SKM-1 (cell line): ENCODE data around the gene BMP6.
A peak's percentile ranks its signal among the peaks of the same experiment; 100 is the strongest.

ENCODE experiments used
- DNase-seq: peaks from one replicate; lab custom pipeline; 2025; ENCODE audit not compliant: unreplicated experiment; lab: John Stamatoyannopoulos, UW

BMP6 gene

DNA sequence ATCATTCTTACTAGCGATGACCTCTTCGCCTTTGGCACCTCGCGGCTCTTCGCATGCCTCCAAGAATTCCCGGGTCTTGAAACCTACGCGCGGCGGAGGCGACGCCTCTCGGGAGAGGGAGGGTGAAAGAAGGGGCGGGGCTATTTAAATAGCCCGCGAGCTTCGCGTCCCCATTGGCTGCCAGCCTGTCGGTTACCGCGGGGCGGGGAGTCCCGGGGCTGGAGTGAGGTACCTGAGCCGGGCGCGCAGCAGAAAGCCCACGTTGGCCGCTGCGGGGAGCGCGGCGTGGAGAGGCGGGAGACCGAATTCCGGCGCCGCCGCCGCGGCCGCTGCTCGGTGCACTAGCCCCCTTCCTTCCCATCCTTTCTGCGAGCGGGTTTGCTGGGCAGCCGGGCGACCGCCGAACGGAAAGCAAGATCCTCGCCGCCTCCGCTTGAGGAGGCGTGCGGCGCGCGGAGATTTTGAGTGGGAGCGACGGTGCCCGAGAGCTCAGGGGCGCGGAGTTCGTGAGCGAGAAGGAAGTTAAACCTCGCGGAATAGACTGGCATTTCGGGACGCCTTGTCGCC lies at the start of gene BMP6:
Gene BMP6 (plus strand): TSS at position 251 of the 567 bp plus-strand sequence. CDS start 857 bp downstream, outside the sequence.
- no peak for DNase-seq

DNA sequence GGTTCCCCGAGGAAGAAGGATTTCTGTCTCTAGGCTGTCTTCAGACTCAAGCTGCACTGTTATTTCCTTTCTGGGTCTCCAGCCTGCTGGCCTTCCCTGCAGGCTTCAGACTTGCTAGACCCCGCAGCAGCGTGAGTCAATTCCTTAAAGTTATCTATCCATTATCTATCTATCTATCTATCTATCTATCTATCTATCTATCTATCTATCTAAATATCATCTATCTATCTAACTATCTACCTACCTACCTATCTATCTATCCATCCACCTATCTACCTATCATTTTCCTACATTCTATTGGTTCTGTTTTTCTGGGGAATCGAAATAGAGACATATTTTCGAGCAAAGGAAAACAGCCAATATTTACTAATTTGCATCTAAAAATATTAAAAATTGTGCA lies 48.7 kb upstream of the BMP6 start:
- DNase-seq: no peak

DNA sequence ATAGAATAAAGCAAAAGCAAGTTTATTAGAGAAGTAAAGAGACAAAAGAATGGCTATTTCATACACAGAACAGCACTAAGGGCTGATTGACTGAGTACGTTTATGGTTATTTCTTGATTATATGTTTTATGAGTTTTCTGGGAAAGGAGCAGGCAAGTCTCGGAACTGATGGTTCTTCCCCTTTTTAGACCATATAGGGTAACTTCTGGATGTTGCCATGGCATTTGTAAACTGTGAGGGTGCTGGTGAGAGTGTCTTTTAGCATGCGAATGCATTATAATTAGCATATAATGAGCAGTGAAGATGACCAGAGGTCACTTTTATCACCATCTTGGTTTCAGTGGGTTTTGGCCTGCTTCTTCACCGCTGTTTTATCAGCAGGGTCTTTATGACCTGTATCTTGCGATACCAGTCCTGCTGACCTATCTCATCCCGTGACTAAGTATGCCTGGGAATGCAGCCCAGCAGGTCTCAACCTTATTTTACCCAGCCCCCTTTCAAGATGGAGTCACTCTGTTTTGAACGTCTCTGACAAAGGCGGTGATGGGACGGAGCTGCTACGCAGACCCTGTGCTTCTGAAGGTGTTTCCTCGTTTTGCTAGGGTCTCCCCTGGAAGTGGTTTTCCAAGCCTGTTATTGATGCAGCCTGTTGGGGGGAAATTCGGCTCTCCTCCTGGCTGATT lies 45.4 kb upstream of the BMP6 start:
- no peak for DNase-seq

DNA sequence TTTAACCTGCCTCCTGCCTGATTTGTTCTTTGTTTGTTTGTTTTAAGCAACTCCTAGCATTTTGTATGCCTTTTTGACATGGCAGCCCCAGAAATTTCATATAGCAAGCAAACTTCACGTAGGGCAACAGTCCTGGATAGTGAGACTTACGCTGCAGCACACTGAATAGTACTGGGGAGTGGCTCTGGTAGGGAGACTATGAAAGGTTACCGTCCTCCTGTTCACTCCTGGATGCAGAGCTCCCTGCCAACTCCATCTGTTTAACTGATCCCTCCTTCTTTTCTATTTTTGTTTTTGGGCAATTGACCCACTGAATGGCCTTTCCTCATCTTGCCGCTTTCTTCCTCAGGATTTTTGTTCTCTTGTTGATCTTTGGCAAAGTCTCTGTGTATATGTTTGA lies 44.5 kb upstream of the BMP6 start:
- DNase-seq: no peak

DNA sequence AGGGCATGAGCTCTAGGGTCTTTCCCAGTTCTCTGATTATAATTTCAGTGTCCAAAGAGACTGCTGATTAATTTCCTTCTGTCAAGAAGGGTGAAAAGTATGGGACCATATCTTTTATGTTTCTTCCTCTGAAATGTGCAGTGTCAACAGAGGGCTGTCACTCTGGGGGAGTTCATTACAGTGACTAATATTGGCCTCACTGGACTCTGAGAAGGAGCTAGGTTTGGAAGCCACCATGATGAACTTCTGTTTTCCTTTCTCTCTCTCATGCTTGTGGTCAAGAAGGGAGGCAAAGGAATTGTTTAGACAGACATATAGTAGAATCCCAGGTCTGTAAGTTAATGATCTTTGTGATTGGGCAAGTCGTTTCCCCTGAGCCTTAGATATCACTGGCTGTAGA lies 41.8 kb upstream of the BMP6 start:
- DNase-seq: no peak

DNA sequence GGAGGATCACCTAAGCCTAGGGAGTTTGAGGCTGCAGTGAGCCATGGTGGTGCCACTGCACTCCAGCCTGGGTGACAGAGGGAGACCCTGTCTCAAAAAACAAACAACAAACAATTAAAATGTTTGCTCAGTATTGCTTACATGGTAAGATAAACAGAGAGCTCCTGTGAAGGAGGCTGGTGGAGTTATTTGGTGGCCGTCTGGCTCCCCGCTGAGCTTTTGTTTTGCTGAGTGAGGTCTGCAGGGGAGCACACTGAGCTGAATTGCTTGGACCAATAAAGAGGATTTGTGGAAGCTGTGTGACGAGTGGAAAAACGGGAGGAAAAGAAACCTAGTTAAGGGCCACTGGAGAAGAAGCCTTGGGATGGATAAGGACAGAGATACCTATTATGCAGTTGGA lies 41.1 kb upstream of the BMP6 start:
- no peak for DNase-seq

DNA sequence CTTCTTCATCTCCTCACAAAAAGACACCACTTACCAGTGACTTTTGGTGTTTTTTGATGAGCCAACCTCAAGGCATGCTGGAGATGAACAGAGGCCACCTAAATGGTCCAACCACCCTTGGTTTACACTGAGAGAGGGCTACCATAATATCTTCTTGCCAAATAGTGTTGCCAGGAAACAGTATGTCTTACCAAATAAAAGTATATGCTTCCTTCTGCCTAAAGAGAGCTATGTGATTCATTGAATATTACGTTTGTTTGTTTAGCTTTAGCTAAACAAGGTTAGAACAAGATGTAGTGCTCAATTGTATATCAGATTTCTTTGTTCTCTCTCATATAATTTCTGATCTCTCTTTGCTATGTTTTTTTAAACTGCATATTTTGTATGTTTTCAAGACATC lies 40.6 kb upstream of the BMP6 start:
- no peak for DNase-seq

DNA sequence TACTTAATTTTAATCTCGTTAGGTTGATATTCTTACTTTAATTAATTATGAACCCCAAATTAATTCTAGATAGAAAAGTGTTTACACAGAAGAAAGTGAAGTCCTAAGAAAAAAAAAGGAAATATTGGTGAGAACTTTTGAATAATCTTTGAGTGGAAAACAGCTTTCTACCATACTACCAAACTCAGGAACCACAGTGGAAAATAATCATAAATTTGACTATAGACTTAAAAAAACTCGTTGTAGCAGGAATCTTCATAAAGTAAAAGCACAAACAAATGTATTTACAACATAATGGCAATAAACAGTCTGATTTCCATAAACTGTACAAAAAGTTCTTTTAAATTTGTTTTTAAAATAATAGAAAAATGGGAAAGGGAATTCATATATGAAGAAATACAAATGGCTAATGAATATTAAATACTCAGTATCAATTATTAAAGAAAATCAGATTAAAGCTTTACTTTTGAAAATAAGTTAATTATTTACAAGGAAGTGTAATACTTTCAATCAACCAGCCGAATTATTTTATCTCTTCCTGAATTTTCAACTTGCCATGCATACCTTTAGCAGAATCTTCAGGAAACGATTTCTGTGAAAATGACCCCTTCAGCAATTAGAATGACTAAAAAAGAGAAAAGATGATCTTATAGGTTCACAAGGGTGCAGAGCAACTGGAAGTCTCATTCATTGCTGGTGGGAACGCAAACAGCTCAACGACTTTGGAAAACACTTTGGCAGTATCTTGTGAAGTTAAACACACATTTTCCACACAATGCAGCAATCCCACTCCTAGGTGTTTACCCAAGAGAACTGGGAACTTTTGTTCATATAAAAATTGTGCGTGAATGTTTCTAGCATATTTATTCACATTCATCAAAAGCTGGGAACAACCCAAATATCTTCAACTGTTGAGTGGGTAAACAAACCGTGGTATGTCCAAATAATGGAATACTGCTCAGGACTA lies 38.5 kb upstream of the BMP6 start:
- DNase-seq: no peak

DNA sequence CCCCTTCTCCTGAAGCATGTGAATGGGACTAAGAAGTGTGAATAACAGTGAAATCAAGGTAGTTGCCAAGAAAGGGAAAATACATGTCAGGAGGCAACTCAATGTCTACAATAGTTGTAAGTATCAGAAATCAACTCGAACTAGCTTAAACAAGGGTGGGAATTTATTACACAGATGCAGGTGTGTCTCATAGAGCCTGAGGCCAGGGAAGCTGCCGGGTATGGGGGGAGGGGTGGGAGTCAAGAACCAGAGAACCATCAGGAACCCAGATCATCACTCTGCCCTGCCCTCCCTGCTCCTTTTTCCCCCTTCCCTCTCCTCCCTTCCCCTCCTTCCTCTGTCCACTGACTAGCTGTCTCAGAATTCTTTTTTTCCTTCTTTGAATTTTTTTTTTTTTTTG lies 34.9 kb upstream of the BMP6 start:
- no peak for DNase-seq

DNA sequence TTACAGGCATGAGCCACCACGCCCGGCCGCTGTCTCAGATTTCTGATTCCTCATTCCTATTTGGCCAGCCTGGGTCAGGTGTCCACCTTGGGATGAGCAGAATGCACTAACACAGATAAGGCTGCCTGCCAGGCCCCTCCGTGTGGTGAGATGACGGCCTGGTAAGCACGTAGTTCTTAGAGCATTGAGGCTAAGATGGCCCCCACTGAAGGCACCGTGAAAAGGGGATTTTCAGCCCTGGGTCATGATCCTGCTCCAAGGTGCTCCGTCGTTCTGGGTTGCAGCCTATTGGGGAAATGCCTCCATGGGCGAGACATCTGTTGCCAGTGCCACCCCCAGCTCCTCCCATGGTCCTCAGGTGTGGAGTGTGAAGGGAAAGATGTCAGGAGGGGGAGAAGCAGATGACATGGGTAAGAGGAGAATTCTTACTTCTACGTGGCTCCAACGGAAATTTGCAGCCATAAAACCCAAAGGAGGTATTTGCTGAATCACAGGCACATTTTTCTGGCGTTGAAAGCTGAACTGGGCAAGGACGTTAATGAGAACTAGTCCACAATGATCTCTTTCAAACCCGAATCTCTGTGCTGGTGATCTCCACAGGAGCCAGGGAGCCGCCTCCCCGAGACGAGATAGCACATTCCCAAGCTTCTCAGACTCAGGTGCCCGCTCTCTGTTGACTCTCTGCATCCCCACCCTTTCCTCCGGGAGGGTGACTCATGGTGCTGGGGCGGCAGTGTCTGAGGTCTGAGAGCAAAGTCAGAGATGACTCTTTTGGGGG lies 34.0 kb upstream of the BMP6 start:
- DNase-seq: no peak

DNA sequence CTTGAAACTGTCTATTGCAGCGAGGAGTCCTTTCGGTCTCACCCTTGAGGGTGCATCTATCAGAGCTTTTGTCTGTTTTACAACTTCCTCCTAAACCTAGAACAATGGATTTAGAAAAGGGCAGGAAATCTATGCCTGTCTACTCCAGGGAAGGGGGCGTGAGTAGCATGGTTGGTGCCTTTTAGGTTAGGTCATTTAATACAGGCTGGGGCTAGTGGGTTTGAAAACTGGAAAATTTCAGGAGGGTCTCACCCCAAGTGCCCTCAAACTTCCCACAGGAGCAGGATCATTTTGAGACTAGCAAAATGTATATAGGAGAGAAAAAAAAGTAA lies 33.5 kb upstream of the BMP6 start:
- no peak for DNase-seq

DNA sequence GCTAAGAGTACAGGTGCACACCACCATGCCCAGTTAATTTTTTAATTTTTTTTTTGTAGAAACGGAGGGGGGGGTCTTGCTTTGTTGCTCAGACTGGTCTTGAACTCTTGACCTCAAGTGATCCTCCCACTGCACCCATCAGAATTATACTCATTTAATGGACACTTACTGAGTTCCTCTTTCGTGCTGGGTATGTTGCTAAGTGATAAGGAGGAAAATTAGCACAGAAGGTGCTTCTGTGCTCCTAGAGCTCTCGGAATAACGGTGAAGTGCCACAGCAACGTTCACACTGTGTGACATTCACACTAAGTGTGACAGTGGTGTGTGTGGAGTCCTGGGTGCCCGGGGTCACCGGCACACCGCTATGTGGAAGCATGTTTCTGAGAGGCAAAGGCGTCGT lies 32.1 kb upstream of the BMP6 start:
- no peak for DNase-seq

DNA sequence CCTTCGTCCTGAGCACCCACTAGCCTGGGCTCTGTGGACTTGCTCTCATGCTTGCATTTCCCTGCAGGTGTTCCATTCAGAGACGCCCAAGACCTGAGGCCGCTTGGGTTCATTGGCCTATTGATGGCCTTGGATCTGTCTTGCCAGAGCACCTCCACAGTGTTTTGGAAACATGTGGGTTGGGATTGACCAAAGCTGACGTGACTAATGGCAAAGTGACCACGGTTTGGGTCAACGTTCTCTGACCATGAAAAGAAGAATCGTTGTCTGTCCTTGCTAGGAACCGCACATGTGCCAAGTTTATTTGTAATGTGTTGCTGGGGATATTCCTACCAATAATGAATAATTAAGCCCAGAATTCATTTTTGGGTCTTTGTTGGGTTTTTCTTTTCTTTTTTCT lies 29.8 kb upstream of the BMP6 start:
- DNase-seq: no peak

DNA sequence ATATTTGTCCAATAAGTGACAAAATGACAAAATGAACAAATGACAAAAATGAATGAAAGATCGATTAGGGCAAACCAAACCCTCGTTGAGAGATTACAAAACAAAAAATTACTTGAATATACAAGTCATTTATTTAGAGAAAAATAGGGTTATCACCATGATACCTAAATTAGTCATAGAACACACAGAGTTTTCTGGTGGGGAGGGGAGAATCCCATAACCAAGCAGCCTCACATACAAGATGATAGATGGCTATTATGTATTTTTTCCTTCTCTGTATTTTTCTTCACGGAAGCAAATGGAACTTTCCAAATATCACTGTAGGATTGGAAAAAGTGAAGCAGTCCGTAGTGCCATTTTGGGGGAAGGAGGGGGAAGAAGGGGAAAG lies 28.5 kb upstream of the BMP6 start:
- no peak for DNase-seq

DNA sequence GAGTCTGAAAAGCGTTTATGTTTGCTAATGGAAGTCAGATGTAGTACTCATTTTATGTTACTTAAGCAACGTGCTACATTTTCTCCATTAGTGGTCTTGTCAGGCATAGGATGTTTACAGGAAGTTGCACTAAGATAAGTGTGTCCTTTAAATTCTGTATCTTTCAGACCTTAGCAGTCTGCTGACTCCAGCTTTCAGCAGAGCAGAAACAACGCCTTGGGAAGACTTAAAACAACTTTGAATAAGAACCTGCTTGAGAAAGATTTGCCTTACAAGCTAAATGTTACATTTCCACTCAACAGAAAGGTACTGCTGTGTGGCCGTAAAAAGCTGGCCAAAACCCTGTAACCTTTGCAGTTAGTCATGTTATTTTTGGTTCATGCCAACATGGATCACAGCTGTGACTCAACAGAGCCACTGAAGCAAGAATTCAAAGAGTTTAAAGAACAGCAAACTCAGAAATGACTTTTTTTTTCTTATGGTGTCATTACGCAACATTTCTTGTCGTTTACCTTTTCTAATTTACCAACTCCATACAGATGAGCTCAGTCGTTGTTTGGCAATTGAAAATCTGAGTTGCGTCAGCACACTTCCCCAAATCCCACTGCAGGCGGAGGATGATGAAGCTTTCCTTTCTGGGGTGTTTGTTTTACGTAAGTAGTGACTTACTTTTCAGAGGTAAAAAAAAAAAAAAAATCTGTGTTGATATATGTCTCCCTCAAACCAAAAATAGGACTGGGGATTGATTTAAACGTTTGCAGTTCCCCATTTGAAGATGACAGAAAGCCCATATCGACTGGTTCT lies 27.9 kb upstream of the BMP6 start:
- peak; percentile 94 for DNase-seq

DNA sequence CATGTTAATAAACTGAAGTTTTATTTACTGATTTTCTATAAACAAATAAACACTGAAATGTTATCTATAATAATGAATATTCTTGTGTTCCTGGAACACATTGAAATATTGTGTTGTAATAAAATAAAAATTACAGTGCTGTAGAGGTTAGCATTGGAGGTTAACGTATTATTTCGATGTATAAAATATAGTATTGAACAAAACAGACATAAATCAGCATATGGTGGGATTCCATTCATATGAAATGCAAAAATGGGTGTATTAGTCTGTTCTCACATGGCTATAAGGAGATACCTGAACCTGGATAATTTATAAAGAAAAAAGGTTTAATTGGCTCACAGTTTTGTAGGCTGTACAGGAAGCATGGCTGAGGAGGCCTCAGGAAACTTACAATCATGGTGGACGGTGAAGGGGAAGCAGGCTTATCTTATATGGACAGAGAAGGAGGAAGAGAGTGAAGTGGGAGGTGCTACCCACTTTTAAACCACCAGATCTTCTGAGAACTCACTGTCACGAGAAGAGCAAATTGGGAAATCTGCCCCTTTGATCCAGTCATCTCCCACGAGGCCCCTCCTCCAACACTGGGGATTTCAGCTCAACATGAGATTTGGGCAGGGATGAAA lies 24.6 kb upstream of the BMP6 start:
- no peak for DNase-seq

DNA sequence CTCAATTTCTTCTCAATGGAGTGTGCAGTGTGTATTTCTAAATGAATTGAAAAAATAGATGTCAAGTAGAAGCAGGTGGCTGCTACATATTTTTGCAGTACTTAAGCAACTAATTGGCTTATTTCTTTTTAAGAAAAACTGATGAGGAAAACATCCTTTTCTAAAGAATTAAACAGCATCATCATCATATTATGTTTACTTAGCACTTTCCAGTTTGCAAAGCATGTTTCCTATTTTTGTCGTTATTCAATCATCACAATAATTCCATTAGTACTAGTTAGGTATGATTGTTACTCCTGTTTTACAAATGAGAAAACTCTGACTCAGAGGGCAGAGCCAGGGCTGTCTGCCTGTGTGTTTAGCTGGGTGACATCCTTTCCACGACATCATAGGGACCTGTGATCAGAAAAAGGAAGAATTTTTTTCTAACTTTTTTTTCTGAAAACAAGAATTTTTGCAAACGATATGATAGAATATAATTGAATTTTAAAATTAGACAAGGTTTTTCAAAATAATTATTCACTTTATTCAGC lies 22.7 kb upstream of the BMP6 start:
- no peak for DNase-seq

DNA sequence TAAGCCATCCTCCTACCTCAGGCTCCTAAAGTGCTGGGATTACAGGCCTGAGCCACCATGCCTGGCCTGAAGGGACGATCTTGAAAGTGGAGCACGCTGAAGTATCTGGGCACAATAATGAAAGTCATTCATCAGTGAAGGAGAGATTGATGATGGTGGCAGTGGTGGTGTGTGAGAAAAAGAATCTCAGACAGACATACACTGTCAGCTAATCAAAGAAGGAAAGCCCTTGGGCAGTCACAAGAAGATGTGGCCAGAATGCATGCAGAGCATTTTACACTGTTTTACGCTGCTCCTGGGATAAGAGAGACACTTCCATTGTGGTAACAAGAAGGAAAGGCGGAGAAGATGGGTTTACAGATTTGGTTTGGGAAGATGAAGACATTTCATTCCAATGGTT lies 20.4 kb upstream of the BMP6 start:
- DNase-seq: no peak

DNA sequence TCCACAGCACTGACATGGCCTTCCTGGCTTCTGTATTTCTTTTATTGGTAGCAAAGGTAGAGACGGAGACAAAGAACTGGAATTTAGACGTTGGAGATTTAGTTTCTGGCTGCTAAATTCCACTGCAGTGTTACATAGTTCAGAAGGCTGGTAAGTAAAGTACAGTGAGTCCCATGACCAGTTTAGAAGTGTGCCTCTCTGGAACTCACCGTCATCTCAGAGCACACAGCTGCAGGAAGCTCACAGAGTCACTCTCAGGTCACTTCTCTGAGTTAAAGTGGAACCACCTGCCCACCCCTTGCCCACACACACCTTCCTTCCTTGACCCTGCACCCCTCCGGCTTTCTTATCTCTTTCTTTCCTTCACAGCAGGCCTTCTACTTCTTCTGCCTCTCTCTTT lies 19.6 kb upstream of the BMP6 start:
- no peak for DNase-seq

DNA sequence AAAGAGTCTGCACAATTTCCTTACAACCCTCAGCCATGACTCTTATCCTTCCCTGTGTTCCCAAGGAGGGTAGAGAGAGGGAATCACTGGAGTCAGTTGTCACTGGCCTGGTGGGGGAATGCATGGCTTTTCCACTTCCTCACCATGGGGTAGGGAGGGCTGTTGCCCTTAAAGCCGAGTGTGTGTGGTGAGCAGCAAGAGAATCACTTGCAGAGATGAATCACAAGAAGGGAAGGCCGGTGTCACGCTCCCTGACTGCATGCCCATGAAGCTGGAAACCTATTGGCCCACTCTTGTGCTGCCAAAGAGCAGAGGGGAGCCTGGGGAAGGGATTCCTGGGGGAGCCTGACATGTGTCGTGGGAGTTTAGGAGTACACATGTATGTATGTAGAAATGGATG lies 18.1 kb upstream of the BMP6 start:
- no peak for DNase-seq
